GM12875 (cell line): Measurements from ENCODE around the gene AGRN.
A peak's percentile ranks its signal among the peaks of the same experiment; 100 is the strongest.

Experiments used
- H3K4me3 ChIP-seq: one replicate; pipeline ENCODE4 v1.5.1; 2011; ENCODE audit warnings: low read depth, low read length, control low read depth
- TF ChIP-seq, protein P1 (sequence below): IDR thresholded peaks from 2 replicates; pipeline ENCODE4 v1.5.1; 2011; ENCODE audit warnings: low read depth, mild to moderate bottlenecking, control low read depth, inconsistent platforms, low read length, moderate library complexity, borderline replicate concordance; ENCODE audit not compliant: insufficient read depth

Gene AGRN

DNA sequence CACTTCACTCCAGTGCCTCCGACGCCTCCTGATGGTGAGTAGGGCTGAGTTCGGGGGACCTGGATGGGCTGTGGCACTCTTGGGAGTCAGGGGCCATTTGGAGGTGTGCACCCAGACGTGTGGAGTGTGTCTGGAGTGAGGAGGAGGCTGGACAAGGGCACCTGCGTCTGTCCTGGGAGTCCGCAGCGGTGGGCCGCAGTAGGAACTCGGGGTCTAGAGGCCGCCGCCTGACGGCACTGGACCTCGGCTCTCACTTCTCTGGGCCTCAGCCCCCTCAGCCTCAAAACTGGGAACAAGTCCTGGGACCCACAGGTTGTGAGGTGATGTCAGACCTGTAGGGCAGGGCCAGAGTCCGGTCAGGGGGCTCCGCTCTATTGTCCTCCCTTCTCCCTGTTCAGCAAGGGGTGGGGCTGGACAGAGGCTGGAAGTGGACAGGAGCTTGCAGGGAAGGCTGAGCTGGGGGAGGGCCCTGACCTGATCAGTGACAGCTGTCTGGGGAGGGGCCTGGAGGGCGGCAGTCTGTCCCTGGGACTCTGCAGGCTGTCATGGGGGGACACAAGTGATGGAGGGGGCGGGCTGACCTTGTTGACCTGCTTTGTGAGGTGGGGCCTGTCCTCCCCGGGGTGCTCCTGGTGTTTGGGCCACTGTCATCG, 15.5 kb downstream of the AGRN start:
- no peak overlapping the region for H3K4me3 ChIP-seq
- TF ChIP-seq, protein P1, sequence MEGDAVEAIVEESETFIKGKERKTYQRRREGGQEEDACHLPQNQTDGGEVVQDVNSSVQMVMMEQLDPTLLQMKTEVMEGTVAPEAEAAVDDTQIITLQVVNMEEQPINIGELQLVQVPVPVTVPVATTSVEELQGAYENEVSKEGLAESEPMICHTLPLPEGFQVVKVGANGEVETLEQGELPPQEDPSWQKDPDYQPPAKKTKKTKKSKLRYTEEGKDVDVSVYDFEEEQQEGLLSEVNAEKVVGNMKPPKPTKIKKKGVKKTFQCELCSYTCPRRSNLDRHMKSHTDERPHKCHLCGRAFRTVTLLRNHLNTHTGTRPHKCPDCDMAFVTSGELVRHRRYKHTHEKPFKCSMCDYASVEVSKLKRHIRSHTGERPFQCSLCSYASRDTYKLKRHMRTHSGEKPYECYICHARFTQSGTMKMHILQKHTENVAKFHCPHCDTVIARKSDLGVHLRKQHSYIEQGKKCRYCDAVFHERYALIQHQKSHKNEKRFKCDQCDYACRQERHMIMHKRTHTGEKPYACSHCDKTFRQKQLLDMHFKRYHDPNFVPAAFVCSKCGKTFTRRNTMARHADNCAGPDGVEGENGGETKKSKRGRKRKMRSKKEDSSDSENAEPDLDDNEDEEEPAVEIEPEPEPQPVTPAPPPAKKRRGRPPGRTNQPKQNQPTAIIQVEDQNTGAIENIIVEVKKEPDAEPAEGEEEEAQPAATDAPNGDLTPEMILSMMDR, result no peak

DNA sequence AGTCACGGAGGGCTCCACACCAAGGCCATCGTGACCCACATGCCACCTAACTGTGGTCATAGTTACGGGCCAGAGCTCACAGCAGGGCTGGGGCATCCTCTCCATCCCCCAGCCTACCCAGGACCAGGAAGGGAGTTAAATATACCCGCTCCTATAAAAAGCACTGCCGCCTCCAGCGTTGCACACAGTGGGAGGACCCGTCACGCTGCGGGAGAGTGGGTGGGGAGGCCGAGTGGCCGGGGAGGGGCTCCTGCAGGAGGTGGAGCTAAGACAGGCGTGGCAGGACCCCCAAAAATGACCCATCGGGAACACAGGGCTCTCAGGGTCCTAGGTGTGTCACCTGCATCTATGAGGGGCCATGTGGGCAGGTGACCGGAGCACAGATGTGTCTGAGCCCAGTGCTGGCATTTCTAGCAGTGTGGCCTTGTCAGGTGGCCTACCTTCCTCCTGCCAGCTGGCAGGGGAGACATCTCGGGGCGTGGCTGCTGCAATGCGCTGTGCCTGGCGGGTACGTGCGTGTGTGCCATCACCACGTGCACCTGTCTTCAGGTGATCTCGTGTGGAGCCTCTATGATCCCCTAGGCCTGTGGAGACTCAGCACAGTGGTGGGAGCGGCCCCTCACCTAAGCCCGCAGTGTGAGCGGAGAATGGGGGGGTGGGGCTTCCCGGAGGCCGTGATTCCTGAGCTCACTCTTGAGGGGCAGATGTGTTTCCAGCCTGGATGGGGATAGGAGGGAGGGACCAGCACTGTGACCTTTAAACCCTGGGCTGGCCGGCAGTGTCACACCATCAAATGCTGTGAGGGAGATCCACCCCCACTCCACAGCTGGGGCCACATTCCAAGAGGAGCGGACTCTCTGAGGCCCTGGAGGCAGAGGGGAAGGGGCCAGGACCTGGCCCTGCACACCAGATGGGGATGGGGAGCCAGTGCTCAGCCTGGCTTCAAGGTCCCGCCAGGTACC, 17.7 kb downstream of the AGRN start:
- TF ChIP-seq, protein P1, result no peak
- H3K4me3 ChIP-seq, result no peak overlapping the region

DNA sequence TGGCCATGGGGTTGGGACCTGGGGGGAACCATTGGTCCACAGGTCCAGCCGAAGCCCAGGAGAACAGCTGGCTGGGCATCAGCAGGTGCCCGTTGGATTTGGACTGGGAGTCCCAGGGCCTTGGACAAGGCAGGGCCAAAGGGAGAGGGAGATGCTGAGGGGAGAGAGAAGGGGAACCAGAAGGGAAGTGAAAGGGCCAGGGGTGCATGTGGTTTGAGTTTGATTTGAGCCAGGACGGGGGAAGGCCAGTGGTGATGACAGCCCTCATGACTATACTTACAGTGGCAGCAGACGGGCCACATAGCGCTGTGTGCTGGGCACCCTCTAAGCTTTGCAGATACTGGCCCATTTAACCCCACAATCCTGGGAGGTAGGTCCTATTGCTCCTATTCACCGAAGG, 18.8 kb downstream of the AGRN start:
- no peak overlapping the region for H3K4me3 ChIP-seq
- TF ChIP-seq, protein P1, result no peak

DNA sequence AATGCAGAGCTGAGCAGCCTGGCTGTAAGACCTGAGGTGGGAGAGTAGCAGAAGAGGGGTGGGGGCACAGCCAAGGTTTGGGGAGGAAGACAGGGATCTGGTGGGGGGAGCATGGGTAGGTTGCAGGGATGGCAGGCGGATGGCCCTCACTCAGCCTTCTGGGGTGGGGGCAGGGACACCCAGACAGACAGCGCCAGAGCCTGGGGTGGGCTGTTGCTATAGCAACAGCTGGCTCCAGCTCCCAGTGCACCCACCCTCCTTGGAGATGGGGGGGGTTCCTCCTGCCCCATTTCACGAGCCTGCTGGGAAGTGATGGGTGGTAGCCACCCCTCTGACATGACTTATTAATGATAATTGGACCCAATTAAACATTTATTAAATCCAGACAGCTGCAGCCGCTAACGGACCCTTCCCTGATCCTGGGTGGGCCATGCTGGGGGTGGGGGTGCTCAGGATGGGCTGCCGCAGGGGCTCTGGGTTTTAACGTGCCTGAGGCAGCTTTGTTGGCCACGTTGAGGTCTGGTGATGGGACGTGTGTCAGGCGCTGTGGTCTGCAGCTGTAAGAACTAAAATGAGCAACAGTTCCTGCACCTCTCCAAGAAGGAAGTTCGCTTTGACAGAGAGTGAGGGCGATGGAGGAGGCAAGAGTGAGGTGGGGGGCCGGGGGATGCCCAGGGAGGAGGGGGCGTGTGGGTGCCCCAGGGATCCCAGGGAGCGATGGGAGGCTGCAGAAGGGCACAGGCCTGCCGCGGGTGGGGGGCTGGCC, 19.4 kb downstream of the AGRN start:
- H3K4me3 ChIP-seq, result no peak overlapping the region
- TF ChIP-seq, protein P1, result no peak

DNA sequence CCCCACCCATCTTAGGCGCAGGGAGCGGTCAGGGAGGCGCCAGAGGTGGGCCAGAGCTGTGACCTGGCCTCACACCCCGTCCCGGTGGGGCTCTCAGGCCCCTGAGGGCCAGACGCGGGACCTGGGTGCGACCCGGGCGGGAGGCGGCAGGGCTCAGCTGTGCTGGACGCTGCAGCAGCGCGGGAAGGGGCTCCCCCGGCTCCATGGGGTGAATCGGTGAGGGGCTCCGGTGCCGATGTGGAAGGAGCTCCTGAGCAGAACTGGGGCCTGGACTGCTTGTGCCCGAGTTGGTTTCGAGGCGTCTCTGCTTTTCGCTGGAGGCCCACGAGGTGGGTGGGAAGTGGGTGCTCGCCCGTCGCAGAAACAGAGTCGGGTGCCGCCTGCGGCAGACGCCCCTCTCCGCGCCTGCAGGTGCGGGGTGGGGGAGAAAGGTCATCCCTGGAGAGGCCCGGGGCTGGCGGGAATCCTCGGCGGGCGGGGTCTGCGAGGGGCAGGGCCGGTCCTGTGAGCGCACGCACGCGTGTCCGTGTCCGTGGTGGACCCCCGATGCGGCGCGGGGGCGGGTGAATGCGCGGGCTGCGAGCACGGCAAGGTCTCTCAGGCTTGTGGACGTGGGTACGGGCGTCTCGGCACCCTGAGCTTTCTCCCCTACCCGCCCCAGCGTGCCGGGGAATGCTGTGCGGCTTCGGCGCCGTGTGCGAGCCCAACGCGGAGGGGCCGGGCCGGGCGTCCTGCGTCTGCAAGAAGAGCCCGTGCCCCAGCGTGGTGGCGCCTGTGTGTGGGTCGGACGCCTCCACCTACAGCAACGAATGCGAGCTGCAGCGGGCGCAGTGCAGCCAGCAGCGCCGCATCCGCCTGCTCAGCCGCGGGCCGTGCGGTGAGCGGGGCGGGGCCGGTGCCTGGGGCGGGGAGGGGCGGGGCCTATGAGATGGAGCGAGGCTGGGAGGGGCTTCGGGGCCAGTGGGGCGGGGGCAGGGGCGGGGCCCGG, 20.4 kb downstream of the AGRN start:
- TF ChIP-seq, protein P1, result no peak
- H3K4me3 ChIP-seq, result peak overlapping the region; percentile 49

DNA sequence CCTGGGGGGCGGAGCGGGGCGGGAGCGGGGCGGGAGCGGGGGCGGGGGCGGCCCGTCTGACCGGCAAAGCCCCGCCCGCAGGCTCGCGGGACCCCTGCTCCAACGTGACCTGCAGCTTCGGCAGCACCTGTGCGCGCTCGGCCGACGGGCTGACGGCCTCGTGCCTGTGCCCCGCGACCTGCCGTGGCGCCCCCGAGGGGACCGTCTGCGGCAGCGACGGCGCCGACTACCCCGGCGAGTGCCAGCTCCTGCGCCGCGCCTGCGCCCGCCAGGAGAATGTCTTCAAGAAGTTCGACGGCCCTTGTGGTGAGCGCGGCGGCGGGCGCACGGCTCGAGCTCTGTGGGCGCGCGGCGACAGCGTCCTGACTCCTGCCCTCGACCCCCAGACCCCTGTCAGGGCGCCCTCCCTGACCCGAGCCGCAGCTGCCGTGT, 21.2 kb downstream of the AGRN start:
- no peak overlapping the region for H3K4me3 ChIP-seq
- TF ChIP-seq, protein P1, result no peak
